ENCODE measurements around the gene IRF2BP2. TPM values are rescaled to one million over a fixed set of nuclear protein-coding genes. Genes with fewer than 3 reads are reported as not detected.
A peak's percentile ranks its signal among the peaks of the same experiment; 100 is the strongest.

The IRF2BP2 gene
- total and polyA plus RNA-seq, 2 of the 13 experiments (the other 11 are each of a cell fraction or from before 2014, with no cell fraction given), result 140 to 147 TPM

- no peak for TF ChIP-seq USF2 (IDR thresholded peaks at IDR 0.05; ENCODE audit: low read depth, low read length)
- TF ChIP-seq USF2 (CRISPR knock-in tag; IDR thresholded peaks at IDR 0.05; ENCODE audit: borderline replicate concordance), result no peak
- TF ChIP-seq ARHGAP35 (CRISPR knock-in tag; IDR thresholded peaks at IDR 0.05; ENCODE audit: borderline replicate concordance), result no peak
- no peak for TF ChIP-seq KLF12 (CRISPR knock-in tag; IDR thresholded peaks at IDR 0.05; ENCODE audit: borderline replicate concordance)
- TF ChIP-seq IRF1 (CRISPR knock-in tag; IDR thresholded peaks at IDR 0.05; ENCODE audit: low read depth), result no peak
- no peak for TF ChIP-seq MAFK (conservative IDR thresholded peaks at IDR 0.05 in 1 of 2, IDR thresholded peaks at IDR 0.05 in 1 of 2; ENCODE audit: low read length in 2 of 2)
- TF ChIP-seq ZNF598 (CRISPR knock-in tag; IDR thresholded peaks at IDR 0.05; ENCODE audit: borderline replicate concordance), result no peak
- TF ChIP-seq ZNF543 (CRISPR knock-in tag; IDR thresholded peaks at IDR 0.05), result no peak
- TF ChIP-seq ZNF513 (CRISPR knock-in tag; conservative IDR thresholded peaks at IDR 0.05), result no peak
- TF ChIP-seq ZNF7 (CRISPR knock-in tag; IDR thresholded peaks at IDR 0.05), result no peak
- TF ChIP-seq HMG20B (CRISPR knock-in tag; conservative IDR thresholded peaks at IDR 0.05), result peak; percentile 84
- no peak for TF ChIP-seq IKZF4 (CRISPR knock-in tag; IDR thresholded peaks at IDR 0.05; ENCODE audit: borderline replicate concordance, low read depth, not compliant biosample characterization)
- TF ChIP-seq ZNF773 (CRISPR knock-in tag; IDR thresholded peaks at IDR 0.05; ENCODE audit: borderline replicate concordance), result no peak
- TF ChIP-seq KDM4B (CRISPR knock-in tag; IDR thresholded peaks at IDR 0.05), result no peak
- no peak for TF ChIP-seq SIN3A (IDR thresholded peaks at IDR 0.05; ENCODE audit: borderline replicate concordance, low read depth, low read length)
- TF ChIP-seq ZNF407 (CRISPR knock-in tag; IDR thresholded peaks at IDR 0.05; ENCODE audit: not compliant biosample characterization), result no peak
- TF ChIP-seq PAWR (CRISPR knock-in tag; IDR thresholded peaks at IDR 0.05; ENCODE audit: borderline replicate concordance), result no peak
- 0 out of 2 replicates have a peak, but pooled peaks have one; percentile 19 for TF ChIP-seq SIX1 (CRISPR knock-in tag; IDR thresholded peaks at IDR 0.05; ENCODE audit: borderline replicate concordance)
Measured at GRCh38 chr1:234562334-234562733, 47.6 kb downstream of the IRF2BP2 start (continued).

Measured in HepG2 (cell line).